ENCODE data around the gene CXCL17. TPM values are rescaled to one million over a fixed set of nuclear protein-coding genes. Genes with fewer than 3 reads are reported as not detected.
A peak's percentile ranks its signal among the peaks of the same experiment; 100 is the strongest.

CXCL17 gene
- total RNA-seq, 1 experiment from 2014 or later: not detected

- no peak overlapping the region for H3K4me3 Mint-ChIP-seq
- peaks cover 70 to 72% of the 10 kb centered on the region in 2 experiments for H3K4me1 Mint-ChIP-seq
- Histone ChIP-seq H3K27ac (ENCODE audit: insufficient read length, low read depth, low read length) (peak overlapping the region; percentile 35), H3K27me3 (ENCODE audit: insufficient read depth, low read length) (no peaks in the 10 kb centered on the region), H2AFZ (ENCODE audit: low read length) (no peak overlapping the region), H3K56ac (ENCODE audit: insufficient read length, low read depth, low read length) (no peak overlapping the region), H3K9ac (ENCODE audit: extremely low read depth, insufficient read length, low read length) (no peak overlapping the region), H3K23me2 (ENCODE audit: insufficient read length, low read depth, low read length, poor library complexity, severe bottlenecking) (no peaks in the 10 kb centered on the region), H2BK12ac (ENCODE audit: insufficient read length, low read depth, low read length) (no peak overlapping the region), H3K4ac (ENCODE audit: low read depth, low read length) (no peak overlapping the region), H2BK20ac (ENCODE audit: low read depth, low read length, poor library complexity, severe bottlenecking) (no peak overlapping the region), H3K9me3 (ENCODE audit: control insufficient read depth, low read depth, low read length) (no peaks in the 10 kb centered on the region), H3K23ac (ENCODE audit: insufficient read length, low read depth, low read length) (no peak overlapping the region), H3T11ph (ENCODE audit: low read length) (no peak overlapping the region), H3K4me2 (ENCODE audit: insufficient read depth, insufficient read length, low read length) (no peak overlapping the region), H4K5ac (ENCODE audit: insufficient read length, low read depth, low read length) (no peak overlapping the region), H4K91ac (ENCODE audit: insufficient read length, low read depth, low read length) (no peak overlapping the region), H2BK15ac (ENCODE audit: low read depth, low read length) (no peak overlapping the region), H3K4me1 (ENCODE audit: insufficient read depth, low read length) (peaks cover 23% of the 10 kb centered on the region), H2BK120ac (ENCODE audit: low read depth, low read length, poor library complexity, severe bottlenecking) (no peak overlapping the region), H3K79me1 (ENCODE audit: insufficient read depth, low read depth, low read length, poor library complexity, severe bottlenecking) (no peaks in the 10 kb centered on the region), H2BK5ac (ENCODE audit: insufficient read length, low read length) (no peak overlapping the region), H3K79me2 (ENCODE audit: insufficient read depth, low read length) (no peaks in the 10 kb centered on the region), H4K8ac (replicated peaks; ENCODE audit: insufficient read length, low read depth, low read length) (no peak overlapping the region), H3K14ac (ENCODE audit: insufficient read depth, low read length) (no peak overlapping the region), H3K18ac (ENCODE audit: insufficient read length, low read depth, low read length) (peak overlapping the region; percentile 54), H4K20me1 (ENCODE audit: control insufficient read depth, insufficient read depth, insufficient read length) (no peaks in the 10 kb centered on the region), H2AK5ac (ENCODE audit: insufficient read length, low read length) (no peak overlapping the region)
- peak; percentile 60 for DNase-seq
- no peaks in the 10 kb centered on the region; the same call in 1 of the 2 replicates for H3K27me3 Mint-ChIP-seq (ENCODE audit: low read depth)
- TF ChIP-seq CTCF (conservative IDR thresholded peaks at IDR 0.05): no peak
- WGBS (ENCODE audit: extremely low coverage, insufficient read length, low lambda C conversion rate): no CpG with 5 or more reads among the region's 7 CpGs
- peak overlapping the region; percentile 83 to 98 (median 89) for H3K27ac Mint-ChIP-seq
- no peaks in the 10 kb centered on the region for H3K9me3 Mint-ChIP-seq
- no peaks in the 10 kb centered on the region; a peak in 2 of 7 replicates for H3K36me3 Mint-ChIP-seq (ENCODE audit: insufficient read depth in 1 of 3, low read depth in 3 of 3)
Measured at GRCh38 chr19:42471554-42472249, 29.0 kb upstream of the CXCL17 start.

All from H9 (cell line).